GM21717 (cell line): Measurements from ENCODE around the gene SSPN.

Source experiments
- ATAC-seq: cut with Tn5 transposase; IDR thresholded peaks from one replicate; pipeline ENCODE4 v1.9.1; 2021; ENCODE audit warnings: mild to moderate bottlenecking, moderate library complexity; ENCODE audit not compliant: unreplicated experiment

SSPN gene

GRCh38 chr12:26185532-26186320, 9.6 kb upstream of the SSPN start:
- ATAC-seq = no peak

- ATAC-seq = no peak
Observed at GRCh38 chr12:26187014-26187798, 8.2 kb upstream of the SSPN start.

- no peak for ATAC-seq
Observed at GRCh38 chr12:26188127-26188526, 7.2 kb upstream of the SSPN start.

GRCh38 chr12:26188641-26189040, 6.7 kb upstream of the SSPN start:
- ATAC-seq = no peak

- ATAC-seq = no peak
Observed at GRCh38 chr12:26192142-26192541, 3.2 kb upstream of the SSPN start.

- no peak for ATAC-seq
Observed at GRCh38 chr12:26193539-26193938, 1.8 kb upstream of the SSPN start.

- peak; percentile 74 for ATAC-seq
Observed at GRCh38 chr12:26195641-26196420, 458 bp downstream of the SSPN start.

- no peak for ATAC-seq
Observed at GRCh38 chr12:26196421-26196716, 996 bp downstream of the SSPN start.

GRCh38 chr12:26197832-26198231, 2.5 kb downstream of the SSPN start:
- ATAC-seq = no peak

- ATAC-seq = no peak
Observed at GRCh38 chr12:26198742-26199141, 3.4 kb downstream of the SSPN start.

GRCh38 chr12:26203167-26203780, 7.9 kb downstream of the SSPN start:
- ATAC-seq = no peak

GRCh38 chr12:26204612-26205289, 9.4 kb downstream of the SSPN start:
- ATAC-seq = no peak

GRCh38 chr12:26205298-26205697, 9.9 kb downstream of the SSPN start:
- ATAC-seq = no peak

GRCh38 chr12:26205941-26206340, 10.6 kb downstream of the SSPN start:
- no peak for ATAC-seq

- ATAC-seq = no peak
Observed at GRCh38 chr12:26211331-26211730, 16.0 kb downstream of the SSPN start.

- ATAC-seq = no peak
Observed at GRCh38 chr12:26212396-26212795, 17.0 kb downstream of the SSPN start.

GRCh38 chr12:26212988-26213387, 17.6 kb downstream of the SSPN start:
- no peak for ATAC-seq

GRCh38 chr12:26214121-26214520, 18.7 kb downstream of the SSPN start:
- ATAC-seq = no peak

GRCh38 chr12:26219736-26220135, 24.4 kb downstream of the SSPN start:
- ATAC-seq = no peak

GRCh38 chr12:26224657-26225056, 29.3 kb downstream of the SSPN start:
- no peak for ATAC-seq

- no peak for ATAC-seq
Observed at GRCh38 chr12:26226122-26226521, 30.7 kb downstream of the SSPN start.
